ENCODE data around the gene LTF.

LTF gene

DNA sequence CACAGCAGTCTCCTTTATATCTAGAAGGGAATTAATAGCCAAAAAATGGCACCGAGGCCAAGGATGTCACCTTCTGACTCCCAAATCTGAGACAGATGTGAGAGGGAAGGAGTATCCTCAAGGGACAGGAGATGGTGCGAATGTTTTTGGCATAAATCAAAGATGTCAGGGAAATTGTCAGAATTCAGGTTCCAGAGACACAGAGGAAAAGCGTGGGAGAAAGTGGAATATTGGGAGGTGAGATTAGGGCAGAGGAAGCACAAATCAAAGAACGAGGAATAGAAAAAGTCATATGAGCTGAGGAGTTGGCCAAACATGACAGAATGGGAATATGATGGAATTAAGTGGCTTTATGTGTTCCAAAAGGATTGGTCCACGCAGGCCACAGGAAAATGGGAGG lies 63.9 kb downstream of the LTF start:
- no peaks in the 10 kb centered on the region for H3K79me2 ChIP-seq (ENCODE audit: control insufficient read depth, insufficient read depth, low read length, unreplicated experiment)

DNA sequence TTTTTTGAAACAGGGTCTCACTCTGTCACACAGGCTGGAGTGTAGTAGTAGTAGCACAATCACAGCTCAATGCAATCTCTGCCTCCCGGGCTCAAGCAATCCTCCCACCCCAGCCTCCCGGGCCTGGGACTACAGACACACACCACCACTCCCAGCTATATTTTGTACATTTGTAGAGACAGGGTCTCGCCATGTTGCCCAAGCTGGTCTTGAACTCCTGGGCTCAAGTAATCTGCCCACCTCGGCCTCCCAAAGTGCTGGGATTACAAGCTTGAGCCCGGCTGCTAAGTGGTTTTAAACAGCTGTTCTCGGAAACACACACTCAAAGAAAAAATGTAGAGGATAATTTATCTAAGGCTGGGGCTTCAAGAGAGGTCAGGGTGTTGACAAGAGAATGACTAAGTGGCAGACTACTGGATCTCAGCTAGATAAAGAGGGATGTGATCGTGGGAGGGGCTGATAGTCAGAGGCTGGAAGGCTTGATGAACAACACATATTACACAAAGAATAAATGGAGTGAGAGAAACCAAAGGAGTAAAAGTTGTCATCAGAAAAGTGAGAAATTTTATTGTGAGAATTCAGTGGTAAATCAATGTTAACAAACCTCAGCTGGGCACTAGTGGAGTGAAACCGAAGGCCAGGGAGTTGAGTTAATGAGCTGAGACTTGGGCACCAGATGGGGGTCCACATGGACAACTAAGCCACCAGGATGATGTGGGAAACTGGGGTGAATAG lies 64.5 kb downstream of the LTF start:
- H3K36me3 ChIP-seq (ENCODE audit: insufficient read depth, low read length) = no peaks in the 10 kb centered on the region
- H3K79me2 ChIP-seq (ENCODE audit: control insufficient read depth, insufficient read depth, low read length, unreplicated experiment) = no peaks in the 10 kb centered on the region
- peaks cover 14% of the 10 kb centered on the region for H3K4me1 ChIP-seq (ENCODE audit: control insufficient read depth, insufficient read depth, low read length, unreplicated experiment)
- no peak overlapping the region for H3K4me3 ChIP-seq (ENCODE audit: low read depth, low read length)
- H3K27me3 ChIP-seq (ENCODE audit: insufficient read depth, low read length) = peaks cover 2% of the 10 kb centered on the region; the same call in 1 of the 2 replicates
- no peak overlapping the region for H2AFZ ChIP-seq (ENCODE audit: low read length, unreplicated experiment)
- no peak overlapping the region for H3K27ac ChIP-seq (ENCODE audit: low read depth, low read length)

More for the DNA sequence above, 63.9 kb downstream of the LTF start:
- H3K4me3 ChIP-seq (ENCODE audit: low read depth, low read length) = no peak overlapping the region
- H3K27me3 ChIP-seq (ENCODE audit: insufficient read depth, low read length) = peaks cover 2% of the 10 kb centered on the region; the same call in 1 of the 2 replicates
- no peak overlapping the region for H3K27ac ChIP-seq (ENCODE audit: low read depth, low read length)
- peaks cover 21% of the 10 kb centered on the region for H3K4me1 ChIP-seq (ENCODE audit: control insufficient read depth, insufficient read depth, low read length, unreplicated experiment)
- H3K36me3 ChIP-seq (ENCODE audit: insufficient read depth, low read length) = no peaks in the 10 kb centered on the region
- H2AFZ ChIP-seq (ENCODE audit: low read length, unreplicated experiment) = no peak overlapping the region

GRCh38 chr3:46399557-46399956 lies 65.1 kb downstream of the LTF start:
- Histone ChIP-seq H3K27me3 (ENCODE audit: insufficient read depth, low read length) (peaks cover 3% of the 10 kb centered on the region; the same call in 1 of the 2 replicates), H3K4me3 (ENCODE audit: low read depth, low read length) (no peak overlapping the region), H2AFZ (ENCODE audit: low read length, unreplicated experiment) (no peak overlapping the region), H3K4me1 (ENCODE audit: control insufficient read depth, insufficient read depth, low read length, unreplicated experiment) (peaks cover 14% of the 10 kb centered on the region), H3K36me3 (ENCODE audit: insufficient read depth, low read length) (no peaks in the 10 kb centered on the region), H3K79me2 (ENCODE audit: control insufficient read depth, insufficient read depth, low read length, unreplicated experiment) (no peaks in the 10 kb centered on the region), H3K27ac (ENCODE audit: low read depth, low read length) (no peak overlapping the region)

- Histone ChIP-seq H3K27ac (ENCODE audit: low read depth, low read length) (no peak overlapping the region), H3K4me1 (ENCODE audit: control insufficient read depth, insufficient read depth, low read length, unreplicated experiment) (peaks cover 14% of the 10 kb centered on the region), H2AFZ (ENCODE audit: low read length, unreplicated experiment) (no peak overlapping the region), H3K4me3 (ENCODE audit: low read depth, low read length) (no peak overlapping the region), H3K79me2 (ENCODE audit: control insufficient read depth, insufficient read depth, low read length, unreplicated experiment) (no peaks in the 10 kb centered on the region), H3K36me3 (ENCODE audit: insufficient read depth, low read length) (no peaks in the 10 kb centered on the region), H3K27me3 (ENCODE audit: insufficient read depth, low read length) (0 out of 2 replicates have a peak, but pooled peaks cover 6% of the 10 kb centered on the region)
Observed at GRCh38 chr3:46399098-46399497, 65.6 kb downstream of the LTF start.

- H3K27me3 ChIP-seq (ENCODE audit: insufficient read depth, low read length) = 0 out of 2 replicates have a peak, but pooled peaks cover 6% of the 10 kb centered on the region
- H3K4me1 ChIP-seq (ENCODE audit: control insufficient read depth, insufficient read depth, low read length, unreplicated experiment) = peaks cover 14% of the 10 kb centered on the region
- H2AFZ ChIP-seq (ENCODE audit: low read length, unreplicated experiment) = no peak overlapping the region
- no peaks in the 10 kb centered on the region for H3K79me2 ChIP-seq (ENCODE audit: control insufficient read depth, insufficient read depth, low read length, unreplicated experiment)
- H3K27ac ChIP-seq (ENCODE audit: low read depth, low read length) = no peak overlapping the region
- H3K4me3 ChIP-seq (ENCODE audit: low read depth, low read length) = no peak overlapping the region
- no peaks in the 10 kb centered on the region for H3K36me3 ChIP-seq (ENCODE audit: insufficient read depth, low read length)
Observed at GRCh38 chr3:46398186-46398955, 66.3 kb downstream of the LTF start.

DNA sequence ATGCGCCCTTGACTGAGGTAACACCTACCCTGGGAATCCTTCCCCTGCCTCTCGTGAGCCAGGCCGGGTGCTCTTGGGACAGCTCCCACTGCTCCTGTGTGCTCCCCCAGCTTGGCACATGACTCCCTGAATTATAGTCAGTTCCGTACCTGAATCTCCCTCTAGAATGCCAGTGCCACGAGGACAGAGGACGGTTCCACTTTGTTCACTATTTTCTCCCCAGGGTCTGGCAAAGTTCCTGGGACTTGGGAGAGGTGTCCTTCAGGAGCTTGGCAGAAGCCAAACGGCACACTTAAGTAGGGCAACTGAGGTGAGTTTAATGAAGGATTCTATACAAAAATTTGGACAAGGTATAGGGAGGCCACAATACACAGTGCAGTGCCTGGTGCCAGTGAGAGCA lies 67.6 kb downstream of the LTF start:
- Histone ChIP-seq H3K36me3 (ENCODE audit: insufficient read depth, low read length) (no peaks in the 10 kb centered on the region), H3K4me3 (ENCODE audit: low read depth, low read length) (no peak overlapping the region), H2AFZ (ENCODE audit: low read length, unreplicated experiment) (no peak overlapping the region), H3K4me1 (ENCODE audit: control insufficient read depth, insufficient read depth, low read length, unreplicated experiment) (peaks cover 14% of the 10 kb centered on the region), H3K27me3 (ENCODE audit: insufficient read depth, low read length) (0 out of 2 replicates have a peak, but pooled peaks cover 6% of the 10 kb centered on the region), H3K27ac (ENCODE audit: low read depth, low read length) (no peak overlapping the region), H3K79me2 (ENCODE audit: control insufficient read depth, insufficient read depth, low read length, unreplicated experiment) (no peaks in the 10 kb centered on the region)

DNA sequence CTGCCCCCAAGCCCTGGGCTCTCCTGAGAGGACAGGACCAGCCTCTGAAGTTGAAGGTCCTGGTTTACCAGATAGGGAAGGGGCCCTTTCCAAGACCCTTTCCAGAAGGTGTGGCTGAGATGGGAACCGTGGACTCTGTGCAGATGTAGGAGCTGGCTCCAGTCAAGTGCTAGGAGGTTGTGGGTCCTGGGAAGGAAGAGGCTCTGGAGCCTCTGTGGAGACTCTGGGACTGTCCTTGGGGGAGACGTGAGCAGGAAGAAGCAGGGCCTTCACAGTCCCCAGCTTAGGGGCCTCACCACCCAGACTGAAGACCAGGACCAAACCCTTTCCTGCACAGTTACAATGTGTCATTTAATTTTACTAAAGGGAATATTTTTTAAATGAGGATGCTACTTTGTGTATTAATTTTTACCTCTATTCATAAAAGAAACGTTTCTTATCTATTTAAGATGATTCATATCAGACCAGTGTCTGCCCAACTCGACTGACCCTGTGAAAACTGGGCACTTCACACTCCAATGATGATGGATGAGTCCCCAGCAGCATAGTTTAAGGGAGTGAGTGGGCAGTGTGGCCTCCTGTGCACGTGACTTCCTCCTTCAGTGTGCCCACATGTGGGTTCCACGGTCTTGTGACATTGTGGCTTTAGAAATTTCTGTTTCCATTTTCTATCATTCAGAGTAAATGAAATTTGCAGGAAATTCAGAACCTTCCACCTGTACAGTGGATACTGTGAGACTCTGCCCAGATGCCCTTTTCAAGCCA lies 68.8 kb downstream of the LTF start:
- Histone ChIP-seq H3K27ac (ENCODE audit: low read depth, low read length) (no peak overlapping the region), H3K4me1 (ENCODE audit: control insufficient read depth, insufficient read depth, low read length, unreplicated experiment) (peaks cover 14% of the 10 kb centered on the region), H3K36me3 (ENCODE audit: insufficient read depth, low read length) (no peaks in the 10 kb centered on the region), H3K4me3 (ENCODE audit: low read depth, low read length) (no peak overlapping the region), H3K27me3 (ENCODE audit: insufficient read depth, low read length) (0 out of 2 replicates have a peak, but pooled peaks cover 6% of the 10 kb centered on the region), H2AFZ (ENCODE audit: low read length, unreplicated experiment) (no peak overlapping the region), H3K79me2 (ENCODE audit: control insufficient read depth, insufficient read depth, low read length, unreplicated experiment) (no peaks in the 10 kb centered on the region)

DNA sequence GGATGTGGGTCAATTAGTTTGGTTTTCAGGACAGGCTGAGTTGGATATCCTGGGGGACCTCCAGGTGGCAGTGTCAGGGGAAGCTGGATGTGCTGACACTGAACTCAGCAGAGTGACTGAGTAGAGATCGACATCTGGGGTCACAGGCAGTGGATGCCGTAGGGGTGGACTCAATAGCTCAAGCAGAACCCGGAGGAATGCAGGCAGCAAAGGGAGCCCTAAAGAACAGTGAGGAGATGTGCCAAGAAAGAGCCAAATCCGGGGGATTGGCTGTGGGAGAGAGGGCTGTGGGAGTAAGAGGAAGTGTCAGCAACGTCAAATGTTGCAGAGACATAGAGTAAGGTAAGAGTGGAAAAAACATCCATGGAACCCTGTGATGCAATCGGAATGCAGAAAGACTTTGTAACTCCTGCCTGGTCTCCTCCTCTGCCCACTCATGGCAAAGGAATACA lies 69.5 kb downstream of the LTF start:
- Histone ChIP-seq H3K4me1 (ENCODE audit: control insufficient read depth, insufficient read depth, low read length, unreplicated experiment) (peaks cover 14% of the 10 kb centered on the region), H3K4me3 (ENCODE audit: low read depth, low read length) (no peak overlapping the region), H3K27ac (ENCODE audit: low read depth, low read length) (no peak overlapping the region), H3K27me3 (ENCODE audit: insufficient read depth, low read length) (0 out of 2 replicates have a peak, but pooled peaks cover 6% of the 10 kb centered on the region), H3K36me3 (ENCODE audit: insufficient read depth, low read length) (no peaks in the 10 kb centered on the region), H3K79me2 (ENCODE audit: control insufficient read depth, insufficient read depth, low read length, unreplicated experiment) (no peaks in the 10 kb centered on the region), H2AFZ (ENCODE audit: low read length, unreplicated experiment) (no peak overlapping the region)

DNA sequence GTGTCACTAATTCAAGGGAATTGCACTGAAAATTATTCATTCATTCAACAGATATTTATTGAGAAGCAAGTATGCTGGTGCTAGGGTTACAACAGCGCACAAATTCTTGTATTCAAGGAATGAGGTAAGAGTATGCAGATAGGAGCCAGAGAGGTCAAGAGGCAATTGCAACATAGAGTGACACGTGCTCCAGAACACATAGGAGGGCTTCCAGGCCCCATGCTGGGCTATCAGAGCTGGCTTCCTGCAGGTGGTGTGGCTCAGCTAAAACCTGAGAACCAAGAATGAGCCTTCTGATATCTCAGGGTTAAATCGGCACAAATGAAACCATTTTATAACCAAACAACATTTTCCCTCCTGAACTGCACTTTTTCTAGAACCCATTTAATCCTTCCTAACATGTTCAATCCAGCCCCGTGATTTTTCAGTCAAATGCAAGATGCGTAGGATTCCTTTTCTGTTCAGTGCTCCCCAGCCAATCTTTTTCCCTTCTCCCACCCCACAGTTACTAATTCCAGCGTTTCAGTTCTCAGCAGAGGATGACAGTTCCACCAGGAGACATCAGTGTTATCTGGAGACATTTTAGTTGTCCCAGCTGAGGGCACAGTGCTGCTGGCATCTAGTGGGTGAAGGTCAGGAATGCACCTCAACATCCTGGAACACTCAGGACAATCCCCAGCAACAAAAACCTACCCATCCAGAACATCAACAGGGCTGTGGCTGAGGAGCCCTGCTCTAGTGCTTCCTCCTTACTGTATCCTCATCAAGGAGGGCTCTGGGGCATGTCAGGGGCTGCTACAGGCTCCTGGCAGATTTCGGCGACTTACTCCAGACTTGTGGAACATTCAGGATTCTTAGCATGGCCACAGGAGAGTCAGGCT lies 70.9 kb downstream of the LTF start:
- Histone ChIP-seq H3K27ac (ENCODE audit: low read depth, low read length) (no peak overlapping the region), H3K79me2 (ENCODE audit: control insufficient read depth, insufficient read depth, low read length, unreplicated experiment) (no peaks in the 10 kb centered on the region), H3K27me3 (ENCODE audit: insufficient read depth, low read length) (0 out of 2 replicates have a peak, but pooled peaks cover 6% of the 10 kb centered on the region), H2AFZ (ENCODE audit: low read length, unreplicated experiment) (no peak overlapping the region), H3K4me1 (ENCODE audit: control insufficient read depth, insufficient read depth, low read length, unreplicated experiment) (peaks cover under 1% of the 10 kb centered on the region), H3K4me3 (ENCODE audit: low read depth, low read length) (no peak overlapping the region), H3K36me3 (ENCODE audit: insufficient read depth, low read length) (no peaks in the 10 kb centered on the region)
